Measurements from ENCODE around the gene NR1H2. TPM values are rescaled to one million over a fixed set of nuclear protein-coding genes. Genes with fewer than 3 reads are reported as not detected.

NR1H2 gene
- total RNA-seq, 2 donors from 2014 or later: 40.4 to 42.7 TPM

- Histone ChIP-seq H3K9ac (ENCODE audit: extremely low read depth, low read length, poor library complexity, severe bottlenecking) (no peak overlapping the region), H3K4me3 (ENCODE audit: low read length) (no peak overlapping the region), H3K4me1 (ENCODE audit: control insufficient read depth, insufficient read depth, low read length) (no peaks in the 10 kb centered on the region), H3K27ac (ENCODE audit: low read depth, low read length) (no peak overlapping the region), H3K36me3 (ENCODE audit: control insufficient read depth, insufficient read depth, low read length) (no peaks in the 10 kb centered on the region), H3K9me3 (ENCODE audit: control insufficient read depth, low read length) (no peaks in the 10 kb centered on the region), H3K27me3 (ENCODE audit: control insufficient read depth, insufficient read depth, low read length, poor library complexity, severe bottlenecking) (peaks cover 22% of the 10 kb centered on the region)
- WGBS, 2 experiments (ENCODE audit: insufficient coverage in 1 of 2, insufficient read length in 1 of 2): 75 to 84% methylated on average over 2 to 3 of the region's 3 CpGs
- Mint-ChIP-seq H3K27ac (no peak overlapping the region), H3K4me1 (peaks cover 13% of the 10 kb centered on the region), H3K4me3 (peak overlapping the region; percentile 3), H3K36me3 (ENCODE audit: low read depth) (no peaks in the 10 kb centered on the region), H3K9me3 (no peaks in the 10 kb centered on the region), H3K27me3 (ENCODE audit: insufficient read depth) (peaks cover 13% of the 10 kb centered on the region)
- no peak for DNase-seq
- TF ChIP-seq CTCF (conservative IDR thresholded peaks at IDR 0.05): no peak
Observed at GRCh38 chr19:50420127-50420526, 43.9 kb downstream of the NR1H2 start.

DNA sequence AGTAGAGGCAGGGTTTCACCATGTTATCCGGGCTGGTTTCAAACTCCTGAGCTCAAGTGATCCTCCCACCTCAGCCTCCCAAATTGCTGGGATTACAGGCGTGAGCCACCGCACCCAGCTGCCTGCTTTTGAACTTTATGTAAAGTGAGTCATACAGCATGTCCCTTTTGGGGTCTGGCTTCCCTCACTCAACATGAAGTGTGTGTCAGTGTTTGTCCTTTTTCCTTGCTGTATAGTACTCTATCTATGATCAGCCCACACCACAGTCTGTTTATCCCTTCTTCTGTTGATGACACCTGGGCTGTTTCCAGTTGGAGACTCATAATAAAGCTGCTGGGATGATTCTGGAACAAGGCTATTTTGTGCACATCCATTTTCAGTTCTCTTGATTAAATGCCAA lies 44.6 kb downstream of the NR1H2 start:
- WGBS, 2 experiments (ENCODE audit: insufficient coverage in 1 of 2, insufficient read length in 1 of 2): 61 to 63% methylated on average over 3 of the region's 3 CpGs
- Histone ChIP-seq H3K9ac (ENCODE audit: extremely low read depth, low read length, poor library complexity, severe bottlenecking) (no peak overlapping the region), H3K4me3 (ENCODE audit: low read length) (no peak overlapping the region), H3K9me3 (ENCODE audit: control insufficient read depth, low read length) (no peaks in the 10 kb centered on the region), H3K36me3 (ENCODE audit: control insufficient read depth, insufficient read depth, low read length) (no peaks in the 10 kb centered on the region), H3K4me1 (ENCODE audit: control insufficient read depth, insufficient read depth, low read length) (no peaks in the 10 kb centered on the region), H3K27me3 (ENCODE audit: control insufficient read depth, insufficient read depth, low read length, poor library complexity, severe bottlenecking) (peaks cover 22% of the 10 kb centered on the region), H3K27ac (ENCODE audit: low read depth, low read length) (no peak overlapping the region)
- Mint-ChIP-seq H3K9me3 (no peaks in the 10 kb centered on the region), H3K27ac (no peak overlapping the region), H3K4me3 (no peak overlapping the region), H3K36me3 (ENCODE audit: low read depth) (no peaks in the 10 kb centered on the region), H3K4me1 (peaks cover 13% of the 10 kb centered on the region), H3K27me3 (ENCODE audit: insufficient read depth) (peaks cover 13% of the 10 kb centered on the region)
- no peak for TF ChIP-seq CTCF (conservative IDR thresholded peaks at IDR 0.05)
- DNase-seq: no peak

DNA sequence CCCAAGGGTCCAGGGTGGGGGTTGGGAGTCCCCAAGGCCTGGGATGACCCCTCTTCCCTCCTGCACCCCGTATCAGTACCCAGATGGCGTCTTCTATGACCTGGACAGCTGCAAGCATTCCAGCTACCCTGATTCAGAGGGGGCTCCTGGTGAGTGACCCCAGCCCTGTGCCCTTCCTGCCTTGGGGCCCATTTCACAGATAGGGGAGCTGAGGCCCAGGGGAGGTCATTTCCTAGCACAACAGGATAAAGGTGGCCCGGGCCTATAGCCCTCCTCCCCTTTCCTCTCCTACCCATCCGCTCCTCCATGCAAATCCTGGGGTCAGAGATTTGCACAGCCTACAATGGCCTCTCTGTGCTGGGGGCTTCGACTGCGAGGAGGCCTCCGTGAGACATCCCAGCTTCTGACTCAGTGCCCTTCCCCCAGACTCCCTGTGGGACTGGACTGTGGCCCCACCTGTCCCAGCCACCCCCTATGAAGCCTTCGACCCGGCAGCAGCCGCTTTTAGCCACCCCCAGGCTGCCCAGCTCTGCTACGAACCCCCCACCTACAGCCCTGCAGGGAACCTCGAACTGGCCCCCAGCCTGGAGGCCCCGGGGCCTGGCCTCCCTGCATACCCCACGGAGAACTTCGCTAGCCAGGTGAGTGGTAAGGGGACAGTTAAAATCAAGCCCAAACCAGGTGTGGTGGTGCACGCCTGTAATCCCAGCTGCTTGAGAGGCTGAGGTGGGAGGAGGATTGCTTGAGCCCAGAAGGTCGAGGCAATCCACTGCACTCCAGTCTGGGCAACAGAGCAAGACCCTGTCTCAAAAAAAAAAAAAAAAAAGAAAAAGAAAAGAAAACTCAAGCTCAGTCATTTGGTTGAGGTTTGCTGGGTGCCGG lies 46.4 kb downstream of the NR1H2 start:
- no peaks in the 10 kb centered on the region for H3K4me1 ChIP-seq (ENCODE audit: control insufficient read depth, insufficient read depth, low read length)
- DNase-seq: no peak
- no peak overlapping the region for H3K27ac ChIP-seq (ENCODE audit: low read depth, low read length)
- no peaks in the 10 kb centered on the region for H3K36me3 ChIP-seq (ENCODE audit: control insufficient read depth, insufficient read depth, low read length)
- no peaks in the 10 kb centered on the region for H3K9me3 Mint-ChIP-seq
- no peak overlapping the region for H3K9ac ChIP-seq (ENCODE audit: extremely low read depth, low read length, poor library complexity, severe bottlenecking)
- no peak for TF ChIP-seq CTCF (conservative IDR thresholded peaks at IDR 0.05)
- H3K27me3 ChIP-seq (ENCODE audit: control insufficient read depth, insufficient read depth, low read length, poor library complexity, severe bottlenecking): peaks cover 22% of the 10 kb centered on the region
- no peaks in the 10 kb centered on the region for H3K9me3 ChIP-seq (ENCODE audit: control insufficient read depth, low read length)
- no peak overlapping the region for H3K4me3 ChIP-seq (ENCODE audit: low read length)
- peaks cover 13% of the 10 kb centered on the region for H3K4me1 Mint-ChIP-seq
- no peak overlapping the region for H3K27ac Mint-ChIP-seq
- no peak overlapping the region for H3K4me3 Mint-ChIP-seq
- WGBS, 2 experiments (ENCODE audit: insufficient coverage in 1 of 2, insufficient read length in 1 of 2): 88 to 93% methylated on average over 8 to 18 of the region's 18 CpGs
- peaks cover 13% of the 10 kb centered on the region for H3K27me3 Mint-ChIP-seq (ENCODE audit: insufficient read depth)
- no peaks in the 10 kb centered on the region for H3K36me3 Mint-ChIP-seq (ENCODE audit: low read depth)

Measured in endodermal cell (in vitro differentiated cells).